GM19395 (cell line): ENCODE measurements around the gene DNPH1.

Experiments
- ATAC-seq: cut with Tn5 transposase; IDR thresholded peaks from one replicate; pipeline ENCODE4 v1.9.1; 2021; ENCODE audit warnings: mild to moderate bottlenecking, moderate library complexity; ENCODE audit not compliant: unreplicated experiment

DNPH1 gene

DNA sequence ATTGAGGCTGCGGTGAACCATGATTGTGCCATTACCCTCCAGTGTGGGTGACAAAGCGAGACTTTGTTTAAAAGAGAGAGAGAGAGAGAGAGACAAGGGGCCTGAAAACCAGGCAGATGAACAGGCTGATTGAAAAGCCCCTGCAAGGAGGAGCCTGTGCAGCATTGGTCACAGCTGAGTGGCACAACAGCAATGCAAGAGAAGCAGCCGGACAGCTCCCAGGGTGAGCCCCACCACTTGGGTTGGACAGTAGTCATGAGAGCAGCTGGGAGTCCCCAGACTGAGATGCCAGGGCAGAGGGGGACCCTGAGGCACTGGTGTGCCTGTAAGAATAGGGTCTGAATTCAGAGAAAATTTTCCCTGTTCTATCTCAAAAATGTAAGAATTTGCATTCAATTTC lies 10.2 kb downstream of the DNPH1 start:
- ATAC-seq = no peak

DNA sequence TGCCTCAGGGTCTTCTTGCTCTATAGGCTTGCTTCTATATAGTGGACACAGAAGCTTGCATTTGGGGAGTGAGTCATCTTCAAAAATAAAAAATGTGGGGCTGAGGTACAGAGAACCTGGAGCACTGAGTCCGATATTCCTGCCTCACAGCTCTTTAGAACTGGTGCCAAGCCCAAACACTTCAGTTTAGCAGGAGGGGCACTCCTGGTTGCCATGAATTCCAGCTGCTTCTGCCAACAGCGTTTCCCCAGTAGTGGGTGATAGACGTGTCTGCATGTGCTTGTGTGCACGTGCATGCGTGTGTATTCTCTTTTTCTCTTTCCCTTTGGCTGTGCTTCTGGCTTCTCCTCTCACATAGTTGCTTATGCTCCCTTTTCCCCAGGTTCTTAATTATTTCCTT lies 11.9 kb downstream of the DNPH1 start:
- no peak for ATAC-seq

DNA sequence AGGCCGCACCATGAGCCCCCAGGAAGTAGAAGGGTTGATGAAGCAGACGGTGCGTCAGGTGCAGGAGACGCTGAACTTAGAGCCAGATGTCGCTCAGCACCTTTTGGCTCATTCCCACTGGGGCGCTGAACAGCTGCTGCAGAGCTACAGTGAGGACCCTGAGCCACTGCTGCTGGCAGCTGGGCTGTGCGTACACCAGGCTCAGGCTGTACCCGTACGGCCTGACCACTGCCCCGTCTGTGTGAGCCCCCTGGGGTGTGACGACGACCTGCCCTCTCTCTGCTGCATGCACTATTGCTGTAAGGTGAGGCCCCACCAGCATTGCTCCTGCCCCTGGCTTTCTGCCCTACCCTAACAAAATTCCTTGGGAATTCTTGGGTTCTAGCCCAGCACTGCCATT lies 13.1 kb downstream of the DNPH1 start:
- ATAC-seq = no peak

DNA sequence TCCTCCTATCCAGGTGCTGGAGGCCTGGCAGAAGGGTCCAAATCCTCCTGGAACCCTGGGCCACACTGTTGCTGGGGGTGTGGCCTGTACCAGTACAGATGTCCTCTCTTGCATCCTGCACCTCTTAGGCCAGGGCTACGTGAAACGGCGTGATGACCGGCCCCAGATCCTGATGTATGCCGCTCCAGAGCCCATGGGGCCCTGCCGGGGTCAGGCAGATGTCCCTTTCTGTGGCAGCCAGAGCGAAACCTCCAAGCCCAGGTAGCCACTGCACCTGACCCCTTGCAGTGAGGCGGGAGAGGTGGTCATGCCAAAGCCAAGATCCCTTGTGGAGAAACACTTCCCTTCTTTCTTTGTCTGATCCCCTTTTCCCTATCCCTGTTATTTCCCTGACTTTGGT lies 14.2 kb downstream of the DNPH1 start:
- no peak for ATAC-seq

DNA sequence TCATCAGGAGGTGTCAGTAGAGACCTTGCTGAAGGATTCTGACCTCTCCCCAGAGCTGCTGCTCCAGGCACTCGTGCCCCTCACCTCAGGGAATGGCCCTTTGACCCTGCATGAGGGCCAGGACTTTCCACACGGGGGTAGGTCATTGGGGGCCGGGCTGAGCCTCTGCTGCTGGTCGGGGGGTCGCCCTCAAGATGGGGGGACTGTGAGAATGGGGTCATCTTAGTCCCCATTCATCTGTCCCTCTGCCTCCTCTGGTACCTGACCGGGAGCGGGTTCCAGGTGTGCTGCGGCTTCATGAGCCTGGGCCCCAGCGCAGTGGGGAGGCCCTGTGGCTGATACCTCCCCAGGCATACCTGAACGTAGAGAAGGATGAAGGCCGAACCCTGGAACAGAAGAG lies 15.8 kb downstream of the DNPH1 start:
- ATAC-seq = no peak

DNA sequence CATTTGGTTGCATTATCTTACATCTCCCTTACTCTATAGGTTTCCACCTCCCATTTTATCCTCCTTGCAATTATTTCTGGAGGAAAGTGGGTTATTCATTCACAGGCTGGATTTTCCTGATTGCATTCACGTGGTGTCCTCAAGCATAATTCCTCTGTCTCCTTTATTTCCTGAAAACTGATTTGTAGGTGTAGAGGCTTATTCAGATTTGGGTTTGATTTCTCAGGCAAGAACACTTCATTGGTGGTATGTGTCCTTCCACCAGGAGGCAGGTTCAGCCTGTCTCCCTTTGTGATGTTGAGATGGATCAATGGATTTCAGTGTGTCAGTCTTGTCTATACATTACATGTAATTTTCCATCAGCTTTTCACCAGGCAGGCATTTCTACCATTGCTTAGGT lies 17.3 kb downstream of the DNPH1 start:
- ATAC-seq = no peak

DNA sequence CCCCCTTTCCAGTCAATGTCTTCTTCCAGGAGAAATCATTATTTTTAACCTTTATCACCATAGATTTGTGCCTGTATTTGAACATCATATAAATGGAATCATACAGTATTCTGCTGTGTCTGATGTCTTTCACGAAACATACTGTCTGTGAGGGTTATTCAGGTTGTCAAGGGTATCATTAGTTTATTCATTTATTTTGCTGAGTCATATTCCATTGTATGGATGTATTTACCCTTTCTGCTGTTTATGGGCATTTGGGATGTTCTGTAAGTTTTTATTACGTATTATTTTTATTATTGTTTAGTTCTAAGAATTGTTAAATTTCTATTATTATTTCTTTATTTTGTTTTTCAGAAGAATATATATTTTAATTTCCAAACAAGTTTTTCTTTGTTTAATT lies 22.0 kb downstream of the DNPH1 start:
- ATAC-seq = no peak

DNA sequence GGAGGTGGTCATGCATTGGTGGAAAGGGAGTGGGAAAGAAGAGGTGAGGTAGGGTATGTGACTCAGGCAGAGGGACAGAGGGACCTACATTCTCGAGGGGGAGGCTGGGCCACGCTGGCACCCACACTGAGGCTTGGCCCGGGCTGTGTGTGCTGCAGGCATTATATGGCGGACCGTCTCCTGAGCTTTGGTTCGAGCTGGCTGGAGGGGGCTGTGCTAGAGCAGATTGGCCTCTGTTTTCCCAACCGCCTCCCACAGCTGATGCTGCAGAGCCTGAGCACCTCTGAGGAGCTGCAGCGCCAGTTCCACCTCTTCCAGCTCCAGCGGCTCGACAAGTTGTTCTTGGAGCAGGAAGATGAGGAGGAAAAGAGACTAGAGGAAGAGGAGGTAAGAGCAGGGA lies 23.4 kb downstream of the DNPH1 start:
- ATAC-seq = no peak

DNA sequence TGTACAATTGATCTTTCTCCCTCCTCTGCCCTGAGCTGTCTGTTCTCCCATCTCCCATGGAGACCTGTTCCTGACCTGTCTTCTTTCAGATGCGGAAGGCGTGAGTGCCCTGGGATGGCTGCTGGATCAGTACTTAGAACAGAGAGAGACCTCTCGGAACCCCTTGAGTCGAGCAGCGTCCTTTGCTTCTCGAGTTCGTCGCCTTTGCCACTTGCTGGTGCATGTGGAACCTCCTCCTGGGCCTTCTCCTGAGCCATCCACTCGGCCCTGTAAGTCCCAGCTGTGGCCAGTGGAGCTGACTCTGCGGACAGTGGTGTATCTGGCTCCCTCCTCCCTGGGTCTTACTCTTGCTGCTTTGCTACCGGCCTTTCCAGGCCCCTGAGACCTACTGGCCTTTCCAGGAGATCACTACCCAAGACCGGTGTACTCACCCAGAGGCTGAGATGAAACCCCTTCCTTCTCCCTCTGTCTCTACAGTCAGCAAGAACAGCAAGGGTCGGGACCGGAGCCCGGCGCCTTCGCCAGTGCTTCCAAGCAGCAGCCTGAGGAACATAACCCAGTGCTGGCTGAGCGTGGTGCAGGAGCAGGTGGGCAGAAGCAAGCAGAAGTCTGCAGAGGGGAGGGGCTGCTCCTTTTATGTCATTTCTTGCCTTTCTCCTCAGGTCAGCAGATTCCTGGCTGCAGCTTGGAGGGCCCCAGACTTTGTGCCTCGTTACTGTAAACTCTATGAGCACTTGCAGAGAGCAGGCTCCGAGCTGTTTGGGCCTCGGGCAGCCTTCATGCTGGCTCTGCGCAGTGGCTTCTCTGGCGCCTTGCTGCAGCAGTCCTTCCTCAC lies 24.8 kb downstream of the DNPH1 start:
- ATAC-seq = no peak

DNA sequence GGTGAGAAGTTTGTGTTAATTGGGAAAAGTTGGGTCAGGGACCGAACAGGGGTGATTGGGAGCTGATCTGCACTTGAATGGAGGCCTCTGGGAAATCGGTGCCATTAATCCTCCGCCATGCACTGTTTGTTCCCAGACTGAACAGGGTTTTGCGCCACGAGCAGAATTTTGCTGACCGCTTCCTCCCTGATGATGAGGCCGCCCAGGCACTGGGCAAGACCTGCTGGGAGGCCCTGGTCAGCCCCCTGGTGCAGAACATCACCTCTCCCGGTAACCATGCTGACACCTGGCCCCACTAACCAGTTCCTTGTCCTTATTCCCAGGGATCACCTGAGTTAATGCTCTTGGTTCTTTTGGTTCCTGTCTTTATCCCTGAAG lies 25.6 kb downstream of the DNPH1 start:
- ATAC-seq = no peak

DNA sequence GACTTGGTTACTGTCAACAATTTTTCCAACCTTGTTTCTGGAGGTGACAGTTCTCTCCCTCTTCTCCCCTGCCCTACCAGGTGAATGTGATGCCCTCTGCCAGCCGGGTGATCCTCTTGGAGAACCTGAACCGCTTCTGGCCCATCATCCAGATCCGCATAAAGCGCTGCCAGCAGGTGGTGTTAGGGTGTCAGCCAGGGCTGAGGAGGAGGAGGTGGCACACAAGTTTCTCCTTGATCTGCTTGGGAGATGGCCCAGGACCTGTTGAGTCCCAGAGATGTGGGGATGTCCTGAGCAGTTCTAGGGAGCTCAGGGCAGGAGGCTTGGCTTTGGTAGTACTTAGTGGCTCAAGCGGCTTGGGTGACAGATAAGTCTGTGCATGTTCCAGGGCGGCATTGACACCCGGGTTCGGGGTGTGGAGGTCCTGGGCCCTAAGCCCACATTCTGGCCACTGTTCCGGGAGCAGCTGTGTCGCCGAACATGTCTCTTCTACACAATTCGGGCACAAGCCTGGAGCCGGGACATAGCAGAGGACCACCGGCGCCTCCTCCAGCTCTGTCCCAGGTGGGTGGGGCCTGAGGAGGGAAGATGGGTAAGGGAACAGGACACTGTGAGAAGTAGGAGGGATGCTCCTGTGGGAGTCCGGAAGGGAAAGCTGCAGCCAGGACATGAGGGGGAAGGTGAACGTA lies 26.1 kb downstream of the DNPH1 start:
- no peak for ATAC-seq

DNA sequence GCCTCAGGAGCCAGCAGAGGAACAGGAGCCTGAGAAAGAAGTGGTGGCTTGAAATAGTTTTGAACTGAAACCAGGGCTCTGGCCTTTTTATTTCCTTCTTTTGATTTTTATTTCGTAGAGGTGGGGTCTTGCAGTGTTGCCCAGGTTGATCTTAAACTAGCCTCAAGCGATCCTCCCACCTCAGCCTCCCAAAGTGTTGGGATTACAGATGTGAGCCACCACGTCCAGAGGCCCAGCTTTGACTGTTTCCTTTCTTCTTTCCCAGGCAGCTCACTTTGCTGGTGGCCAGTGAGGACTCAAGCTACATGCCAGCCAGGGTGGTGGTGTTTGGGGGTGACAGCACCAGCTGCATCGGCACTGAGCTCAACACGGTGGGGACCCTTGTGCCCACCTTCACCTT lies 26.8 kb downstream of the DNPH1 start:
- no peak for ATAC-seq

DNA sequence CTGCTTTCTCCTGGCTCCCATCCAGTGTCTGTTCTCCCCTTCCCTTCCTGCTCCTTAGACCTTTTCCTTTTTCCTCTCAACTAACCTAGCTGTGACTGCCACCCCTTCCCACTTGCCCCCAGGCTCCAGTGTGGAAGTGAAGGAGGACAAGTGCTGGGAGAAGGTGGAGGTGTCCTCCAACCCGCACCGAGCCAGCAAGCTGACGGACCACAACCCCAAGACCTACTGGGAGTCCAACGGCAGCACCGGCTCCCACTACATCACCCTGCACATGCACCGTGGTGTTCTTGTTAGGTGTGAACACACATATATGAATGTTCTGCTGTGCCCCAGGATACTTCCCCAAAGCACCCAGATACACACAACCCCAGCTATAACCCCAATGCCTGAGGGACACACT lies 28.7 kb downstream of the DNPH1 start:
- ATAC-seq = no peak

DNA sequence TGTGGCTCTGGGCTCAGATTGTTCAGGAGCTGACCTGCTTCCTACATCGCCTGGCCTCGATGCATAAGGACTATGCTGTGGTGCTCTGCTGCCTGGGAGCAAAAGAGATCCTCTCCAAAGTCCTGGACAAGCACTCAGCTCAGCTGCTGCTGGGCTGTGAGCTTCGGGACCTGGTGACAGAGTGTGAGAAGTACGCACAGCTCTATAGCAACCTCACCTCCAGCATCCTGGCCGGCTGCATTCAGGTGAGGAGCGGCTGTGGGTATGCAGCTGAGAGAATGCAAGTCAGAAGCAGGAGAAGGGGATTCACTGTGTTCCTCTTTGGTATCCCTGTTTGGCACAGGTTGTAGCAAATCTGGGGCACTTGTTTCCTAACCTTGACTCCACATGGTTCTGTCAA lies 29.4 kb downstream of the DNPH1 start:
- no peak for ATAC-seq

DNA sequence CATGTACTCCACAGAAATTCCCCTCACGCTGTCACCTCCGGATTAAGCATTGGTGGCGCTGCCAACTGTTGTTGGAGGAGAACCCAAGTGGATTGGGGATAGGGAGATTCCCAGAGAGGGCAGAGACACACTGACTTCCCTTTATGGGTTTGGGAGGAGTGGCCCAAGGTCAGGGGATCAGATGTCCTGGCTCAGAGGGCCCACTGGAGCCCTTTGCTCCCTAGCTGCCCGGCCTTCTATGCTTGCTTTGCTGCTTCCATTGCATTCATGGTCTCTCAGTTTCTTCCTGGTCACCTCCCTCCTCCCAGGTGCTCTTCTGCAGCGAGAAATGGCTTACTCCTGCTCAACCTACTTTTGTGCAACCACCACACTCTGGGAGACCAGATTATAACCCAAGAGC lies 32.9 kb downstream of the DNPH1 start:
- ATAC-seq = no peak

DNA sequence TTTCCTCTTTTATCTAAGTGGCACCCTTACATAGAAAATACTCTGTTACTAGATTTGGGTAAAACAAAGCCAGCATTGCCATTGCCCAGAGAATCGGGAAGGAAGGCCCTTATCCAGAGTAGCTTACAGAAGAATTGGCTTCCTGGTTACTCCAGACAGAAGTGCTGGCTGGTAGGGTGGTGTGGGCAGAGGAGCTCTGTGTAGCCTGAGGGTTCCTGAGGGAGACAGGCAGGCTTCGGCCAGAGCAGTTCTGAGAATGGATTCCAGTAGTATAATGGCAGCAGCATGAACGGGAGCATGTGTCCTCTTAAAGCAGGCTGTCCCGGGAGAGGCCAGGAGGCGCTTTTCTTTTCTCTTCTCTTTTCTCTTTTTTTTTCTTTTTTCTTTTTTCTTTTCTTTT lies 35.4 kb downstream of the DNPH1 start:
- no peak for ATAC-seq

DNA sequence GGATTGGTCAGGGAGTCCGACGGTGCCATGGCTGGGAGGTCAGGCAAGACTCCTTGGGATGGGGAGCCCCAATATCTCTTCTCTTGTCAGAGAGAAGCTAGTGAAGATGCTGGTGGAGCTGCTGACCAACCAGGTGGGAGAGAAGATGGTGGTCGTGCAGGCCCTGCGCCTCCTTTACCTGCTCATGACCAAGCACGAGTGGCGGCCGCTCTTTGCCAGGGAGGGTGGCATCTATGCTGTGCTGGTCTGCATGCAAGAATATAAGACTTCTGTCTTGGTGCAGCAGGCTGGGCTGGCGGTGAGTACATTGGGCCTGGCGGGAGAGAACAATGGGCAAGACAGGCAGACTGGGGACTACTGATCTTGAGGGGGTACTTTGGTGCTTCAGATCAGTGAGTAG lies 36.4 kb downstream of the DNPH1 start:
- no peak for ATAC-seq

DNA sequence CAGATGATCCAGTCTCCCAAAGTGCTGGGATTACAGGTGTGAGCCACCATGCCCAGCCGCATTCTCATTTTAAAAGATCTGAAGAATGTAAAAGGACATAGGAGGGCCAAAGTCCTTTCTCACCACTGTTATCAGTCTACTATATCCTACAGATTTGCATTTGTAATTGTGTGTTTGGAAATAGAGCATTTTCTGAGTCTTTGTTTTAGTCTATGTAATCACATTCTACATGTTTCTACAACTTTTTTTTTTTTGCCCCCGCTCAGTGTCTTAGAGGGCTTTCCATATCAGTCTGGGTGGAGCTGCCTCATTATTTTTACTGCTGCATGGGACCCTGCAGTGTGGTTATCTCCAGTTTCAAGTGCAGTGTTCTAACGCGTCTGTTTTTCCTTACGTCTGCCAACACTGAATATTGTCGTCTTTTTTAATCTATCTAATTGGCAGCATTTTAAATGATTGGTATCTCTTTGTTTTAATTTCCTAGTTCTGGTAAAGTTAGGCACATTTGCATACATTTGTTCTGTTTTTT lies 39.4 kb downstream of the DNPH1 start:
- ATAC-seq = no peak

DNA sequence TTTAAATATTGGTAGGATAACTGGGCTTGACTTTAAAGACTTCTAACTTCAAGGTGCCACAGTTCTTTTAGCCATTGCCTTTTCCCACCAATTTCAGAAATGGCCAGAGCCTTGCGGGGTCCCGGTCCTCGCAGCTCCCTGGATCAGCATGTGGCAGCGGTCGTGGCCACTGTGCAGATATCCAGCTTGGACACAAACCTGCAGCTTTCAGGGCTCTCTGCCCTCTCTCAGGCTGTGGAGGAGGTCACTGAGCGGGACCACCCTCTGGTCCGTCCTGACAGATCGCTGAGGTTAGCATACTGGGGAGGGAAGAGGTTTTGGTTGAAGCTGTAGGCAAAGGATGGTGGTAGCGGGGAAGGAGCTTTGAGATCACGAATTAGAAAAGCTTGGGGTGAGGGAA lies 40.9 kb downstream of the DNPH1 start:
- no peak for ATAC-seq

DNA sequence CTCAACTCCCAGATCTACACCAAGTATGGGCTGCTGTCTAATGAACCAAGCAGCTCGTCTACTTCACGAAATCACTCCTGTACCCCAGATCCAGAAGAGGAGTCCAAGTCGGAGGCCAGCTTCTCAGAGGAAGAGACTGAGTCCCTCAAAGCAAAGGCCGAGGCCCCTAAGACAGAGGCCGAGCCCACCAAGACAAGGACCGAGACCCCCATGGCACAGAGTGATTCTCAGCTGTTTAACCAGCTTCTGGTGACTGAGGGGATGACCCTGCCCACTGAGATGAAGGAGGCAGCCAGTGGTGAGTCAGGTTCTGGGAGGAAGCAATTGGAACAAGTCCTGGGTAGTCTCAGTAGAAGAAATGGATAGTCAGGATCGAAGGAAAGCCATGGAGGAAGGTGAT lies 41.5 kb downstream of the DNPH1 start:
- no peak for ATAC-seq

DNA sequence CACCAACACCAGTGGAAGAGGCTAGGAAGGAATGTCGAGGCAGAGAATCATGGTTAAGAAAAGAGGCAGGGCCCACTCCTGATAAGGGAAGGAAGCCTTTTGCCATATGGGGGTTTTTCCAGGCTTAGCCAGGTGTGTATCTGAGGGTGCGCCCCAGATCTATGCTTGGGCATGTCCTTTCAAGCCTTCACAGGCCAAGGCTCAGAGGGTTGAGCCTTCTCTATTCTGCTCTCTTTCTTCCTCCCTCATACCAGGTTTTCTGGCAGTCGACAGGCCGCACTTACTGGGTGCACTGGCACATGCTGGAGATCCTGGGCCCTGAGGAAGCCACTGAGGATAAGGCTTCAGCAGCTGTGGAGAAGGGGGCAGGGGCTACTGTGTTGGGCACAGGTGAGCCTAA lies 42.6 kb downstream of the DNPH1 start:
- no peak for ATAC-seq

DNA sequence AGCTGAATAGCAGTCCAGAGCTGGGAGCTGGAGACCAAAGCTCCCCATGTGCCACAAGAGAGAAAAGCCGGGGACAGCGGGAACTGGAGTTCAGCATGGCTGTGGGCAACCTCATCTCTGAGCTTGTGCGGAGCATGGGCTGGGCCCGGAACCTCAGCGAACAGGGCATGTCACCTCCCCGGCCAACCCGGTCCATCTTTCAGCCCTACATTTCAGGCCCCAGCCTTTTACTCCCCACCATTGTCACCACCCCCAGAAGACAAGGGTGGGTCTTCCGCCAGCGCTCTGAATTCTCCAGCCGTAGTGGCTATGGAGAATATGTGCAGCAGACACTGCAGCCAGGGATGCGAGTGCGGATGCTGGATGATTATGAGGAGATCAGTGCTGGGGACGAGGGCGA lies 43.3 kb downstream of the DNPH1 start:
- no peak for ATAC-seq
